GM21717 (cell line): Measurements from ENCODE around the gene GPATCH4.
"Not testable (repeated sequence)": the region's sequence is repeated elsewhere in the genome, so short reads cannot be mapped to it uniquely, and the experiment has no call there.

Source experiments
- ATAC-seq: cut with Tn5 transposase; IDR thresholded peaks from one replicate; pipeline ENCODE4 v1.9.1; 2021; ENCODE audit warnings: mild to moderate bottlenecking, moderate library complexity; ENCODE audit not compliant: unreplicated experiment

Gene GPATCH4

DNA sequence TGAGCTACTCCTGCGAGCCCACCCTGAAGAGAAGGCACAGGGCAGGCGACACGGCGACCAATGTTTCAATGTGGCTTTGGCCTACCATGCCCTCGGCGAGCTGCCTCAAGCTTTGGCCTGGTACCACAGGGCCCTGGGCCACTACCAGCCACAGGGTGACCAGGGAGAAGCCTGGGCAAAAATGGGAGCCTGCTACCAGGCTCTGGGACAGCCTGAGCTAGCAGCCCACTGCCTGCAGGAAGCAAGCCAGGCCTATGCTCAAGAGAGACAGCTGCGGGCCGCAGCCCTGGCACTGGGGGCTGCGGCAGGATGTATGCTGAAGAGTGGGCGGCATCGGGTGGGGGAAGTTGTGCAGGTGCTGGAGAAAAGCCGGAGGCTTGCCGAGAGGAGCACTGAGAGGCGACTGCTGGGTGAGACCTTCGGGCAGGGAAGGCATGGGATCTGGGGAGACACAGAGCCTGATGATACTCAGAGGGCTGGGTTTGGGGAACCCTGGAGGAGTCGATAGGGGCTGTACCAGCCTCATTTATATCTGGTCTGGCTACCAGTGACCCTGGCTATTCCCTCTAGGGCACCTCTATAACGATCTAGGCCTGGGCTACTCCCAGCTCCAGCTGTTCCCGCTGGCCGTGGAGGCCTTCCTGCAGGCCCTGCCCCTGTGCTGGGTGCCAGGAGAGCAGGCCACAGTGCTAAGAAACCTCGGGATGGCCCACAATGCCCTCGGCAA is 19.5 kb downstream of the GPATCH4 start:
- ATAC-seq = no peak

DNA sequence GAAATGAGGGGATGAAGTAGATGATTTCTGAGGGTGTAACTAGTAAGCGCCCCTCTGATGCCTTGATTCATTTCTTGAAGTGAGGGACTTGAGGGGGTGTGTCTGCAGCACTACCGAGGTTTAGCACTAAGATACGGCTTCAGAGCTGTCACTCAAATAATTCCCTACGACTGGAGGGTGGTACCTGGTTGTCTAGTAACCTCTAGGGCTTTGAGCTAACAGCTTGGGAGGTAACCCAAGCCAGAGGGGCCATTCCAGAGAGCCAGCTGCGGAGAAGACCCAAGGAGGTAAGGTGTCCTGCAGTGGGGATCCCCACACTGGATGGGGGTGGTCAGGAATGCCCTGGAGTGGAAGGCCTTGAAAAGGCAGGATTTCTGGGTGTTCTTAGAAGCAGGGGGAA is 21.8 kb downstream of the GPATCH4 start, which contains the start of gene TTC24:
Gene TTC24, plus strand, starts transcription at position 252 of the 400 bp plus-strand sequence. CDS start 1,642 bp downstream, outside the sequence.
- no peak for ATAC-seq

DNA sequence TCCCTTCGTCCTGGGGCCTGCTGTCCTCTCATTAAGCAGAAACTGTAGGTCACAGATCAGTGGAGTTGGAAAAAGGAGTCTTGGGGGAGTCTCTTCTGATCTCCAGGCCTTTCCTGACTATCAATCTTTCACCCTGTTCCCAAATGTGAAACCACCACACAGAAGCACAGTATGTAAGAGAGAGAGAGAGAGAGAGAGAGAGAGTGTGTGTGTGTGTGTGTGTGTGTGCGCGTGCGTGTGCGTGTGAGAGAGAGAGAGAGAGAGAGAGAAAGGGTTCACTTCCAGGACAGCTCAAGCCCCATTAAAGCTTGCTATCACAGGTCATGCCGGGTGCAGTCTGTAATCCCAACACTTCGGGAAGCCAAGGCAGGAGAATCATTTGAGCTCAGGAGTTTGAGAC is 23.2 kb downstream of the GPATCH4 start:
- no peak for ATAC-seq

- no peak for ATAC-seq
These were observed 23.7 kb downstream of the GPATCH4 start for GRCh38 chr1:156577550-156577949.

GRCh38 chr1:156574039-156574633 is 27.1 kb downstream of the GPATCH4 start:
- no peak for ATAC-seq

GRCh38 chr1:156572663-156573018 is 28.6 kb downstream of the GPATCH4 start:
- ATAC-seq = no peak

DNA sequence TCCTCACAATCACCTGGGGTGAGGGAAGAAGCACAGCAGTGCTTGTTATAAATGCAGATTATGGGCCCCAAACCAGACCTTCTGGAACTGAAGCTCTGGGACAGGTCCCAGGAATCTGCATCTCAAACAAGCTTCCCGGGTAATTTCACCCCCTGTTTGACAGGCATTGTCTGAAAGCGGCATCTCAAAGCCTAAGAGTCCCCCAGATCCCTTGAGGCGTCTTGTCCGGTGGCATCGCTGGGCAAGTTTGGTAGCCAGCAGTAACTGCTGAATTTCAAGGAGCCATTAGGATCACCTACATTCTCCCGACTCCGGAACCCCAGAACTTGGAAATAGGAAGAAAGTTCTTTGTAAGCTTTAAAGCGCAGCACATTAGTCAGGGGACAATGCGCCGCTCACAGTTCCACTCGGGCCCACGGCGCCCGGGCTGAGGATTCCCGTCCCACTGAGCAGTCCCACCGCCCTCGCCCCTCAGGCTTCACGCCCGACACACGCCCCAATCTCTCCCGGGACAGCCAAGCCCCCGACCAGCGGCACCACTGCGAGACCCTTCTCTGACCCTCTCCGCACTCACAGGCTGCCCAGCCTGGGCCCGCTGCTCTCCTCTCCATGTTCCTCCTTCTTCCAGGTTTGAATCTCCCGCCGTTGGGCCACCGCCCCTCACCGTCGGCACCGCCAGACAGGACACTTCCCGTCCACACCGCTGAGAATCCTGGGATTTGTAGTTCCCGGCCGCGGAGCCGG is 29.2 kb downstream of the GPATCH4 start, which contains the start of gene IQGAP3:
Gene IQGAP3, minus strand, starts transcription at position 647 of the 744 bp plus-strand sequence. Its CDS starts 36 bp downstream, at position 611.
- no peak for ATAC-seq

GRCh38 chr1:156571261-156571852 is 29.9 kb downstream of the GPATCH4 start:
- no peak for ATAC-seq

DNA sequence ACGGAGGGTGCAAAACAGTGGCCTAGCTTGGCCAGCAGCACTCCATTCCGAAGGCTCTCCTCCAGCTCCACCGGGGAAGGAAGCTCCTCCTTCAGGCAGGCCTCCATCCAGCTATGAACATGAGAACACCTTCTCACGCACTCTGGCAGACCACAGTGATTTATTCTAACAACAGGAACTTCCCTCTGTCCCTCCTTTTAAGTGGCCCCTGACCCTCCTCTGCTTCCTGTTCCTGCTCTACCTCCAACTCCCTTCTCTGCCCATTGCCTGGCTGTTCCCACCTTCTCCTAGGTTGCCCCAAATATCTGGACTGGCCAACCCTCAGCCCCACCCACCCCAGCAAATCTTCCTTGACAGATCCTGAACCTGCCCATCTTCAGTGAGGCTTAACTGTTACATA is 34.8 kb downstream of the GPATCH4 start:
- ATAC-seq = no peak

DNA sequence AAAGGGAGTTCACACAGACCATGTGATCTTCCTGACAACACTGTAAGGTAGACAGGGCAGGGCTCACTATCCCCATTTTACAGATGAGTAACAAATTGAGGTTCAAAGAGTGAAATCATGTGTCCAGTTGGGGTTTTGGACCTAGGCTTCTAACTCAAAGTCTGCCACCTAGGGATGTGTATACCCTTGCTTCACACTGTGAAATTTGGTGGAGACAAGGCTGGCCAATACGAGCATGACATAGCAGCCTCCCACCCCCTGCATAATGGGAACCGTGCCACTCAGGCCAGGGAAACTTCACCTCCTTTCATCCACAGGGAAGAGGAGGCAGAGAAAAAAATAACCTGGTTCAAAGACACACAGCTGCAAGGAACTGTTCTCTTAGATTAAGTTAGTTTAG is 35.8 kb downstream of the GPATCH4 start:
- no peak for ATAC-seq

GRCh38 chr1:156560585-156561163 is 40.6 kb downstream of the GPATCH4 start:
- no peak for ATAC-seq

DNA sequence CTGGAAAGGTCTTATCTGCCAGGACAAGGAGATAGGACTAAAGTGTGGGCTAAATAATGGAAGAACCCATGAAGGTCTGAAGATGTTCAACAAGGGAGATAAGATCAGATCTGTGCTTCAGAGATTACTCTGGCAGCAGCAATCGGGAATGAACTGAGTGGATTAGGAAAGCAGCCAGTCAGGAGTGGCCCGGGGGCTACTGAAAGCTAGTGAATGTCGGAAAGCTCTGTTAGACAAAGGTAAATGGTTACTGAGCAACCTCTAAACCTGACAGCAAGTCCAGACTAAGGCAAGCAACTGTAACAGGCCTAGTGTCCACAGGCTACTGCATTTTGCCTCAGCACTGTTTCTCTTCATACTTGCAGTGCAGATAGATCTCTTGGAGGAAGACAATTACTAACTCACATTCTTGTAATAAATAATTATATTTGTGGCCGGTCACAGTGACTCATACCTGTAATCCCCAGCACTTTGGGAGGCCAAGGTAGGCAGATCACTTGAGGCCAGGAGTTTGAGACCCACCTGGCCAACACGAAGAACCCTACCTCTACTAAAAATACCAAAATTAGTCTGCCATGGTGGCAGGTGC is 41.4 kb downstream of the GPATCH4 start:
- ATAC-seq = no peak

DNA sequence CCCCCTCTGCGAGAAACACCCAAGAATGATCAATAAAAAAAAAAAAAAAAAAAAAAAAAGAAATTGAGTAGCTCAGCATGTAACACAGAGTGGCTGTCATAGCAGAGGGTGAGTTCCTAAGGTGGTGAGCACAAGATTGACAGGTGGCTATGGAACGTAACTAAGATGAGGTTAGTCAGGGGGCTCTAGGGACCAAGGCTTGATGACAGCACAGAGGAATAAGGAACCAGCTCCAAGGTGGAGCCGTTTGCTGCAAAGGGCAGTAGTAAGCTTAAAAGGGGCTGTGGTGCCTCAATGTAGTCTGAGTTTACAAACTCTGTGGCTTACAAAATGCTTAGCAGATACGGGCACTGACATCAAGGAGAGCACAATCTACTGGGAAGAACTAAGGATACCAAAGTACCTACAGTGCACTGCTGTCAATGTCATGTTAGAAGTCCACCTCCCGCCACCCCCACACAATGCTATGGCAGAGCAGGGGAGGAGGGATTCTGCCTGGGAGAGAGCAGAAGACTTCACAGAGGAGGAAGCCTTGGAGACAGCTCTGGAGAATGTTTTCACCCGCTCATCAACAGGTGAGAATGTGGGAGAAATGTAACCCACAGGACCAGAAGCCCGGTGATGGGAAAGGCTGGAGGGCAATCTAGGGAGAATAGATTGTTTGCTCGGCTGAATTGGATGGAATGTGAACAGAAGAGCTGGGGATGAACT is 42.0 kb downstream of the GPATCH4 start:
- no peak for ATAC-seq

DNA sequence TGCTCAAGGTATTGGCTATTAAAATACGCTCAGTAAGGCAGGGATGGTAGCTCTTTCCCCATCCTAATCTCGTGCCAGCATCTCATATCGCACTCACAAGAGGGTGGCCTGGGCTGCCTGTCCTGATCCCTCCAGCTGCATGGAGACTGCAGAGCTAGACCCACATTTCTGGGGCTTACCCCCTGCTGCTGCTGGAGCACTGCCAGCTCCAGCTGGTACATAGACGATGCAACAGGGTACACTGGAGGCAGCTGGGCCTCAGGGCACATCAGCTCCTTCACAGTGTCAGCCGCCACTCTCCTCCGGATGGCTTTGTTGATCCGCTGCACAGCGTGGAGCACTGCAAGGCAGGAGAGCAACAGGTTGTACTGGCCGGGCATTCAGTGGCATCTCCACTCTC is 44.9 kb downstream of the GPATCH4 start:
- no peak for ATAC-seq

DNA sequence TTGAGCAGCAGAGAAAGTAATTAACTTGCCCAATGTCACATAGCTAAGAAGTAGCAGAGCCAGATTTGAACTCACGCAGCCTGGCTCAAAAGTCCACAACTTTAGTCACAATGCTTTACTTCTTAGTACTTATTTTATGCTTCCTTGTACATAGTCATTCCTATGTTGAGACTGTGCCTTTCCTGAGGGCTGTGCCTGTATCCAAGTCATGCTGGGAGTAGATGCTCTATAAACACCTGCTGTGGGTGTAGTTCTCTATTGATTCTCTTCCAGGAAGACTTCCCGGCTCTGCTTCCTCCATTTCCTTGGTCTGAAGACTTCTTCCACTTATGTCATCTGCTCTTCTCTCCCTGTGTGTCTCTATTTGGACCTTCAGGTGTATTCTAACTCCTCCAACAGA is 45.6 kb downstream of the GPATCH4 start:
- ATAC-seq = no peak

GRCh38 chr1:156554971-156555370 is 46.3 kb downstream of the GPATCH4 start:
- ATAC-seq = no peak

DNA sequence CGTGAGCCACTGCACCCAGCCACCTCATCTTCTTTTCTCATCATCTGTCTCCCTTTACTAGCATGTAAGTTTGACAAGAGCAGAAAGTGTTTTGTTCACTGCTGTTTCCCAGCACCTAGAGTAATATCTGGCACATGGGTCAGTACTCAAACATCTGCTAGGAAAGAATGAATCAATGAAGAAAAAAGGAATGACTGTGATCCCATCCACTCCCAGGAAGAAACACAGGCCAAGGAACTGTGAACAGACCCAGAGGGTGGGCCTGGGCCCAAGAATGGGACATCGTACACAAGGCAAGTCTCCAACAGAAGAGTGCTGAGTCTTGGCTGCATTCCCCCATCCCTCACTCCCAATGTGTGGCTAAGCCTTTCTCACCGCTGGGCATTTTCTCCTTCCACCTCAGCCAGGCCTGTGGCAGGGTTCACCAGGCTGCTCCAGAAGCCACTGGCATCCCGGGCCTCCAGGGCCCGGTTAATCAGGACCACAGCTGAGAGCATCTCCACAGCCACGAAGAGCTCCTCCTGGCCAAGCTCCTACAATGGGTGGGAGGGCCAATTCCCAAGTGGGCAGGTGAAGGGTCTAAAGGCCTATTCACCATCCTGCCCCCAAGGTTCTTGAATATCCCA is 47.3 kb downstream of the GPATCH4 start:
- ATAC-seq = no peak

- ATAC-seq = not testable (repeated sequence)
These were observed 48.3 kb downstream of the GPATCH4 start for GRCh38 chr1:156552937-156553336.

DNA sequence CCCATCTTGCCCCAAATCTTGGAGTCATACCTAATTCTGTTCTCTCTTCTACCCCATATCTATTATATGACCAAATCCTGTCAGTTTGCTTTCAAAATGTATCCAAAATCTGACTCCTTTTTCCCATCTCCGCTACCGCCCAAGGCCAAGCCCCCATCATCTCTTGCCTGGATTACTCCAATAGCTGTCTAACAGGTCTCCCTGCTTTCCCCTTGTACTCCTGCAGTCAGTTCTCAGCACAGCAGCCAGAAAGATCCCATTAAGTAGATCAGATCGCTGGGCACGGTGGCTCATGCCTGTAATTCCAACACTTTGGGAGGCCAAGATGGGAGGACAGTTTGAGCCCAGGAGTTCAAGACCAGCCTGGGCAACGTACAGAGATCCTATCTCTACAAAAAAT is 48.8 kb downstream of the GPATCH4 start:
- no peak for ATAC-seq

GRCh38 chr1:156551869-156552268 is 49.4 kb downstream of the GPATCH4 start:
- no peak for ATAC-seq
